HG03521 (cell line): ENCODE measurements around the gene EMP2.
"Not testable (repeated sequence)": the region's sequence is repeated elsewhere in the genome, so short reads cannot be mapped to it uniquely, and the experiment has no call there.

ENCODE experiments used
- ATAC-seq: cut with Tn5 transposase; IDR thresholded peaks from one replicate; pipeline ENCODE4 v1.9.1; 2021; ENCODE audit warnings: mild to moderate bottlenecking, moderate library complexity; ENCODE audit not compliant: unreplicated experiment

Gene EMP2

GRCh38 chr16:10522966-10523365, 57.4 kb downstream of the EMP2 start:
- no peak for ATAC-seq

- ATAC-seq, result no peak
These were observed 58.6 kb downstream of the EMP2 start for GRCh38 chr16:10521681-10522274.

- ATAC-seq, result no peak
These were observed 59.4 kb downstream of the EMP2 start for GRCh38 chr16:10520869-10521578.

- no peak for ATAC-seq
These were observed 60.2 kb downstream of the EMP2 start for GRCh38 chr16:10519929-10520868.

- no peak for ATAC-seq
These were observed 61.1 kb downstream of the EMP2 start for GRCh38 chr16:10519297-10519696.

GRCh38 chr16:10518479-10519041, 61.8 kb downstream of the EMP2 start:
- no peak for ATAC-seq

GRCh38 chr16:10517868-10518267, 62.5 kb downstream of the EMP2 start:
- ATAC-seq, result no peak

GRCh38 chr16:10514369-10515055, 65.9 kb downstream of the EMP2 start:
- ATAC-seq, result no peak

- ATAC-seq, result no peak
These were observed 68.6 kb downstream of the EMP2 start for GRCh38 chr16:10511829-10512228.

GRCh38 chr16:10510279-10510678, 70.1 kb downstream of the EMP2 start:
- no peak for ATAC-seq

GRCh38 chr16:10509534-10510025, 70.8 kb downstream of the EMP2 start:
- peak; percentile 67 for ATAC-seq

- not testable (repeated sequence) for ATAC-seq
These were observed 75.1 kb downstream of the EMP2 start for GRCh38 chr16:10505286-10505685.

GRCh38 chr16:10504404-10504885, 76.0 kb downstream of the EMP2 start:
- no peak for ATAC-seq

- no peak for ATAC-seq
These were observed 77.6 kb downstream of the EMP2 start for GRCh38 chr16:10502776-10503175.

- no peak for ATAC-seq
These were observed 79.3 kb downstream of the EMP2 start for GRCh38 chr16:10501016-10501607.

GRCh38 chr16:10500582-10500981, 79.8 kb downstream of the EMP2 start:
- ATAC-seq, result no peak

GRCh38 chr16:10497132-10498101, 83.0 kb downstream of the EMP2 start:
- ATAC-seq, result no peak

- no peak for ATAC-seq
These were observed 85.4 kb downstream of the EMP2 start for GRCh38 chr16:10495031-10495345.
